Measurements from ENCODE around the gene SLC5A5. TPM values are rescaled to one million over a fixed set of nuclear protein-coding genes. Genes with fewer than 3 reads are reported as not detected.

Gene SLC5A5
- total RNA-seq, 1 experiment from 2014 or later = 1.8 TPM

DNA sequence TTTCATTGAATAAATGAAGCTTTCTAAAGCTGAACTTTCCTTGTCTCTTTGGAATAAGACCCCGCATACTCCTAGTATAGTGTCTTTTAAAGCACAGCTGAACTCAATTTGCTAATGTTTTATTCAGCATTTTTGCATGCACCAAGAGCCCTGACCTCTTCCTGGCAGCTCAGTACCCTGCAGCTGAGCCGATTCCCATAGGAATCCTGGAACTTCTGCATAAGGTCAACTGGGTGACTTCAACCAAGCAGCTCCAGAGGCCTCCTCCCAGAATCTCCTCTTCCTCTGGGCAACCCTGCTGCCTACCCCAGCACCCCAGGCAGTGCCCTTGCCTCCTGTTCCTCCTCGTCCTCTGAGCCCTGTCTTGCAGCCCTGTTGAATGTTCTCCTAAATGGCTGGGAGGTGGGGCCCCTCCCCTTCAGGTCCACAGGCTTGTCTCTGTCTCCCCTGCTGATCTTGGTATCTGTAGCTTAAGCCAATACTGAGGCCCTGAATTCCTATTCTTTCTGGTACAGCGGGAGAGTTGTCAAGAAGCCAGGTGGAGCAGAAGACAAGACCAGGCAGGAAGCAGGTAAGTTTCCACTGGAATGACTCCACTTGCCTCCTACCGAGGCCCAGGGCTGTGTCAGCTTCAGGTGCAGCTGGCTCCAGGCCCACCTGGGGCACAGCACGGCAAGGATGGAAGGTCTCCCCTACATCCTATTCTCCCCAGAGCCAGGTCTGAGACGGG is 37.4 kb downstream of the SLC5A5 start:
- WGBS (ENCODE audit: extremely low coverage, insufficient read length, low lambda C conversion rate) = no CpG with 5 or more reads among the region's 7 CpGs
- peaks cover 5% of the 10 kb centered on the region; the same call in 1 of the 2 replicates for H3K4me1 ChIP-seq (ENCODE audit: insufficient read depth, low read length)
- H4K20me1 ChIP-seq (ENCODE audit: control insufficient read depth, insufficient read depth, insufficient read length) = no peaks in the 10 kb centered on the region
- H3K27me3 Mint-ChIP-seq (ENCODE audit: low read depth) = peaks cover 3% of the 10 kb centered on the region; the same call in 1 of the 2 replicates
- peaks cover 7 to 18% (median 13%) of the 10 kb centered on the region in 3 experiments for H3K36me3 Mint-ChIP-seq (ENCODE audit: insufficient read depth in 1 of 3, low read depth in 3 of 3)
- H3K4me1 Mint-ChIP-seq = peaks cover 8% of the 10 kb centered on the region in 2 experiments
- H2BK15ac ChIP-seq (ENCODE audit: low read depth, low read length) = no peak overlapping the region
- H3K27me3 ChIP-seq (ENCODE audit: insufficient read depth, low read length) = no peaks in the 10 kb centered on the region
- H2AFZ ChIP-seq (ENCODE audit: low read length) = no peak overlapping the region
- H2BK20ac ChIP-seq (ENCODE audit: low read depth, low read length, poor library complexity, severe bottlenecking) = no peak overlapping the region
- no peak overlapping the region for H4K91ac ChIP-seq (ENCODE audit: insufficient read length, low read depth, low read length)
- H3K9ac ChIP-seq (ENCODE audit: extremely low read depth, insufficient read length, low read length) = no peak overlapping the region
- H3K4me3 Mint-ChIP-seq = peak overlapping the region; percentile 1 to 48; a peak in 3 of 5 replicates
- TF ChIP-seq, protein P1, sequence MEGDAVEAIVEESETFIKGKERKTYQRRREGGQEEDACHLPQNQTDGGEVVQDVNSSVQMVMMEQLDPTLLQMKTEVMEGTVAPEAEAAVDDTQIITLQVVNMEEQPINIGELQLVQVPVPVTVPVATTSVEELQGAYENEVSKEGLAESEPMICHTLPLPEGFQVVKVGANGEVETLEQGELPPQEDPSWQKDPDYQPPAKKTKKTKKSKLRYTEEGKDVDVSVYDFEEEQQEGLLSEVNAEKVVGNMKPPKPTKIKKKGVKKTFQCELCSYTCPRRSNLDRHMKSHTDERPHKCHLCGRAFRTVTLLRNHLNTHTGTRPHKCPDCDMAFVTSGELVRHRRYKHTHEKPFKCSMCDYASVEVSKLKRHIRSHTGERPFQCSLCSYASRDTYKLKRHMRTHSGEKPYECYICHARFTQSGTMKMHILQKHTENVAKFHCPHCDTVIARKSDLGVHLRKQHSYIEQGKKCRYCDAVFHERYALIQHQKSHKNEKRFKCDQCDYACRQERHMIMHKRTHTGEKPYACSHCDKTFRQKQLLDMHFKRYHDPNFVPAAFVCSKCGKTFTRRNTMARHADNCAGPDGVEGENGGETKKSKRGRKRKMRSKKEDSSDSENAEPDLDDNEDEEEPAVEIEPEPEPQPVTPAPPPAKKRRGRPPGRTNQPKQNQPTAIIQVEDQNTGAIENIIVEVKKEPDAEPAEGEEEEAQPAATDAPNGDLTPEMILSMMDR (conservative IDR thresholded peaks at IDR 0.05) = no peak
- no peaks in the 10 kb centered on the region for H3K79me2 ChIP-seq (ENCODE audit: insufficient read depth, low read length)
- no peak overlapping the region for H4K5ac ChIP-seq (ENCODE audit: insufficient read length, low read depth, low read length)
- no peak overlapping the region for H3K4me2 ChIP-seq (ENCODE audit: insufficient read depth, insufficient read length, low read length)
- no peak overlapping the region for H2BK5ac ChIP-seq (ENCODE audit: insufficient read length, low read length)
- DNase-seq = peak; percentile 73
- H2BK120ac ChIP-seq (ENCODE audit: low read depth, low read length, poor library complexity, severe bottlenecking) = no peak overlapping the region
- H3K14ac ChIP-seq (ENCODE audit: insufficient read depth, low read length) = no peak overlapping the region
- H3K9me3 Mint-ChIP-seq = peaks cover 24 to 34% of the 10 kb centered on the region in 2 experiments
- no peaks in the 10 kb centered on the region for H3K79me1 ChIP-seq (ENCODE audit: insufficient read depth, low read depth, low read length, poor library complexity, severe bottlenecking)
- H3K9me3 ChIP-seq (ENCODE audit: control insufficient read depth, low read depth, low read length) = peaks cover 4% of the 10 kb centered on the region
- no peak overlapping the region for H3K56ac ChIP-seq (ENCODE audit: insufficient read length, low read depth, low read length)
- no peak overlapping the region for H3K4ac ChIP-seq (ENCODE audit: low read depth, low read length)
- H2BK12ac ChIP-seq (ENCODE audit: insufficient read length, low read depth, low read length) = no peak overlapping the region
- H3T11ph ChIP-seq (ENCODE audit: low read length) = no peak overlapping the region
- no peaks in the 10 kb centered on the region for H3K23me2 ChIP-seq (ENCODE audit: insufficient read length, low read depth, low read length, poor library complexity, severe bottlenecking)
- H3K27ac Mint-ChIP-seq = peak overlapping the region; percentile 83 to 95 (median 87)
- H3K18ac ChIP-seq (ENCODE audit: insufficient read length, low read depth, low read length) = no peak overlapping the region
- H4K8ac ChIP-seq (replicated peaks; ENCODE audit: insufficient read length, low read depth, low read length) = no peak overlapping the region
- H3K27ac ChIP-seq (ENCODE audit: insufficient read length, low read depth, low read length) = no peak overlapping the region
- H3K23ac ChIP-seq (ENCODE audit: insufficient read length, low read depth, low read length) = no peak overlapping the region
- H2AK5ac ChIP-seq (ENCODE audit: insufficient read length, low read length) = no peak overlapping the region

Data from H9 (cell line).